ENCODE measurements around the gene MMEL1.

MMEL1 gene

GRCh38 chr1:2591233-2591580, 41.6 kb downstream of the MMEL1 start:
- Mint-ChIP-seq H3K9me3 (peaks cover 5% of the 10 kb centered on the region), H3K4me3 (no peak overlapping the region)

GRCh38 chr1:2590233-2591141, 42.3 kb downstream of the MMEL1 start:
- no peak for DNase-seq
- Mint-ChIP-seq H3K27me3 (ENCODE audit: low read depth, poor library complexity) (no peaks in the 10 kb centered on the region), H3K4me3 (no peak overlapping the region), H3K36me3 (ENCODE audit: low read depth) (peaks cover 10% of the 10 kb centered on the region), H3K4me1 (peaks cover 2% of the 10 kb centered on the region), H3K9me3 (peaks cover 5% of the 10 kb centered on the region), H3K27ac (no peak overlapping the region)
- no peak for TF ChIP-seq CTCF (IDR thresholded peaks at IDR 0.05)

More at GRCh38 chr1:2591233-2591580, 41.6 kb downstream of the MMEL1 start:
- no peak for DNase-seq
- H3K36me3 Mint-ChIP-seq (ENCODE audit: low read depth): peaks cover 10% of the 10 kb centered on the region
- H3K27ac Mint-ChIP-seq: no peak overlapping the region
- TF ChIP-seq CTCF (IDR thresholded peaks at IDR 0.05): no peak
- H3K4me1 Mint-ChIP-seq: no peaks in the 10 kb centered on the region
- H3K27me3 Mint-ChIP-seq (ENCODE audit: low read depth, poor library complexity): no peaks in the 10 kb centered on the region

- DNase-seq: no peak
- Mint-ChIP-seq H3K4me1 (peaks cover 10% of the 10 kb centered on the region), H3K27ac (no peak overlapping the region), H3K27me3 (ENCODE audit: low read depth, poor library complexity) (no peaks in the 10 kb centered on the region), H3K36me3 (ENCODE audit: low read depth) (peaks cover 10% of the 10 kb centered on the region), H3K9me3 (peaks cover 5% of the 10 kb centered on the region), H3K4me3 (no peak overlapping the region)
- no peak for TF ChIP-seq CTCF (IDR thresholded peaks at IDR 0.05)
These were observed 43.2 kb downstream of the MMEL1 start for GRCh38 chr1:2589431-2590232.

GRCh38 chr1:2588661-2589430, 44.0 kb downstream of the MMEL1 start:
- no peak for DNase-seq
- Mint-ChIP-seq H3K9me3 (peaks cover 5% of the 10 kb centered on the region), H3K27ac (no peak overlapping the region), H3K36me3 (ENCODE audit: low read depth) (peaks cover 10% of the 10 kb centered on the region), H3K4me3 (no peak overlapping the region), H3K4me1 (peaks cover 18% of the 10 kb centered on the region), H3K27me3 (ENCODE audit: low read depth, poor library complexity) (peaks cover under 1% of the 10 kb centered on the region)
- TF ChIP-seq CTCF (IDR thresholded peaks at IDR 0.05): no peak

GRCh38 chr1:2587860-2588571, 44.8 kb downstream of the MMEL1 start:
- peak overlapping the region; percentile 75 for H3K4me3 Mint-ChIP-seq
- peaks cover 24% of the 10 kb centered on the region for H3K4me1 Mint-ChIP-seq
- peaks cover 10% of the 10 kb centered on the region for H3K36me3 Mint-ChIP-seq (ENCODE audit: low read depth)
- DNase-seq: no peak
- peaks cover 3% of the 10 kb centered on the region for H3K27me3 Mint-ChIP-seq (ENCODE audit: low read depth, poor library complexity)
- H3K27ac Mint-ChIP-seq: no peak overlapping the region
- peaks cover 5% of the 10 kb centered on the region for H3K9me3 Mint-ChIP-seq
- no peak for TF ChIP-seq CTCF (IDR thresholded peaks at IDR 0.05)

Data from nephron progenitor cell (in vitro differentiated cells).